ENCODE data around the gene CWH43.
"Not testable (repeated sequence)": the region's sequence is repeated elsewhere in the genome, so short reads cannot be mapped to it uniquely, and the experiment has no call there.

CWH43 gene

GRCh38 chr4:48985976-48986653 is at the start of gene CWH43:
TSS of gene CWH43 (plus strand) at chr4:48986275. CDS start at chr4:48986430, 155 bp downstream.
- DNase-seq (ENCODE audit: low spot score) = no peak

GRCh38 chr4:48937033-48937432 is 49.0 kb upstream of the CWH43 start:
- DNase-seq (ENCODE audit: low spot score) = no peak

GRCh38 chr4:48938831-48939230 is 47.2 kb upstream of the CWH43 start:
- no peak for DNase-seq (ENCODE audit: low spot score)

DNA sequence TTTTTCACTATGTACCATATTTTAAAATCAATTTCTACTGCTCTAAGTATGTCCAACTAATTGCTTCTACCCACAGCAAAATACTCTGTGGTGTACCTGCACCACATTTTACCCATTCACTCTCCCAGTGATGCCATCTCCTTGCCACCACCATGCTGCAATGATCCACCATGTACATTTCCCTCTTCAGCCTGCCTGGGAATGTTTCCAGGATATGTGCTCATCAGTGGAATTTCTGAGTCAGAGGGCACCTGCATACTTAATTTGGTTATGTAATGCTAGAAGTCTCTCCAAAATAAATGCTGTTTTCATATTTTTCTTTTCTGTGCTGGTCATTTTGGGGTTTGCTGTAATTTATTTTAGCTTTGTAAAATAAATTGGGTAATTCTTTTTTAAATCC is 46.3 kb upstream of the CWH43 start:
- no peak for DNase-seq (ENCODE audit: low spot score)

GRCh38 chr4:48943387-48943786 is 42.7 kb upstream of the CWH43 start:
- no peak for DNase-seq (ENCODE audit: low spot score)

GRCh38 chr4:48944252-48944651 is 41.8 kb upstream of the CWH43 start:
- DNase-seq (ENCODE audit: low spot score) = no peak

GRCh38 chr4:48944756-48945241 is 41.3 kb upstream of the CWH43 start:
- no peak for DNase-seq (ENCODE audit: low spot score)

DNA sequence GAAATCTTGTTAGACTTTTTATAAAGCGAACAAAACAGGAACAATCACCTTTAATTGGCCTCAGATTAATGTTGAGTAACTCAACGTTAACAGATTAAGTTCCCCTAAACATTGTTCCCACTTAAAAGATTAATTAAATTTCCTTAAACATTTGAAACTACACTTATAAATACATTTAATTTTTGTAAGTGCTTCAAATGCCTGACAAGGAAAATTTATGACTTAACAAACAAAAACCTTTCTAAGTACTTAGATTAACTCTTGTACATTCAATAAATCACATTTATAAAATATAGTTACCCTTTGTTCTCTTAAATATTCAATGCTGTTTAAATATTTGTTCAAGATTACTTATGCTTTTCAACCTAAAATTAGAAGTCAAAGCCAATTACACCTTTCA is 40.1 kb upstream of the CWH43 start:
- DNase-seq (ENCODE audit: low spot score) = no peak

GRCh38 chr4:48947731-48948130 is 38.3 kb upstream of the CWH43 start:
- DNase-seq (ENCODE audit: low spot score) = no peak

DNA sequence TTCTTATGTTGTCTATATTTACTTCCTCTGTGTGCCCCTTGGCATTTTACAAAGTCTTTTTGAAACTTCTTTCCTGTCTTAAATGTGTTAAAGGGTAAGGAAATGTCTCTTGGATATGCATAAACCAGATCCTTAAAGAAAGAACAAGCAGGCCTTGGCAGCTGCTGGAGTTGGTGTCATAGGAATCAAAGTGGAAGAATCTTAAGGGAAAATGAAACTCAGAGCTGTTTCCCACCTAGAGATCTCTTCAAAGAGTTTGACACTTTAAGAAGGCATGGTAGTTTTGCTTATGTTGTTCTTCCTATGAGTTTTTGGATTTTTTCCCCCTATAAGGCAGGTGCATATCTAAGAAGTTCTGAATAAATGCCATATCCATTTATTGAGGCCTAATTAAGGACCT is 37.0 kb upstream of the CWH43 start:
- no peak for DNase-seq (ENCODE audit: low spot score)

DNA sequence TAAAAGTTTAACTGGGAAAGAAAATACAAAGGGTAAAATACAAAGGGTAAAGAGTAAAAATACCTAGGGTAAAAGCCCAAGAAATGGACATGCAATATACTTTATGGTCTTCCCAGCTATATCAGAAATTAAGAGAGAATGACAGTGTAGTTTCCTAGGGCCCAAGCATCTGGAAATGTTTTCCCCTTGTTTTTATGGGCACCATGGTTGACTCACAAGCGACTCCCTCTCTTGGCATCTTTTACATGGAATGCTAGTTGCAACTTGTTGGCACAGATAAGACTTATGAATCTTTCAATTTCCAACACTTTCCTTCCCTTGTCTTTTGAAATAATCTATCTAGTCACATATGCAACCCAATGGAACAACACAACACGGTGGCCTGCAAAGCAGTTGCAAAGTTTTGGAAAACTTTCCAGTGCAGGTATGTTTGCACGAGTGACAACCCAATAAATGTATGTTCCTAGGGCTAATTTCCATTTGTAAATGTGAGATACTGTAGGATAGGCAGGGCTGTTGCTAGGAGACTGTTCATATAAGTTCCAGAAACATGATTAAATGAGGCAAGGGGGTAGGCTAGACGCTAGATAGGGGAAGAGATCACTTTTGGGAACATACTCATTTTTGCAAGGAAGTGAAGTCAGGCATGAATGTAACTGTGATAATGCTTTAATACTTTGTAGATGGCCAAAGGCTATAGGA is 36.4 kb upstream of the CWH43 start:
- DNase-seq (ENCODE audit: low spot score) = no peak

GRCh38 chr4:48954314-48954713 is 31.8 kb upstream of the CWH43 start:
- no peak for DNase-seq (ENCODE audit: low spot score)

DNA sequence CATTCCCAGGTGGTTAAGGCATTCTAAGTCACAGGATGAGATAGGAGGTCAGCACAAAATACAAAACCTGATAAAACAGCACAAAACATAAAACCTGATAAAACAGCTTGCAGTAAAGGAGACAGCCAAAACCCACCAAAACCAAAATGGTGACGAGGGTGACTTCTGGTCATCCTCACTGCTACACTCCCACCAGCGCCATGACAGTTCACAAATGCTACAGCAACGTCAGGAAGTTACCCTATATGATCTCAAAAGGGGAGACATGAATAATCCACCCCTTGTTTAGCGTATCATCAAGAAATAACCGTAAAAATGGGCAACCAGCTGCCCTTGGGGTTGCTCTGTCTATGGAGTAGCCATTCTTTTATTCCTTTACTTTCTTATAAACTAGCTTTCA is 28.7 kb upstream of the CWH43 start:
- DNase-seq (ENCODE audit: low spot score) = not testable (repeated sequence)

DNA sequence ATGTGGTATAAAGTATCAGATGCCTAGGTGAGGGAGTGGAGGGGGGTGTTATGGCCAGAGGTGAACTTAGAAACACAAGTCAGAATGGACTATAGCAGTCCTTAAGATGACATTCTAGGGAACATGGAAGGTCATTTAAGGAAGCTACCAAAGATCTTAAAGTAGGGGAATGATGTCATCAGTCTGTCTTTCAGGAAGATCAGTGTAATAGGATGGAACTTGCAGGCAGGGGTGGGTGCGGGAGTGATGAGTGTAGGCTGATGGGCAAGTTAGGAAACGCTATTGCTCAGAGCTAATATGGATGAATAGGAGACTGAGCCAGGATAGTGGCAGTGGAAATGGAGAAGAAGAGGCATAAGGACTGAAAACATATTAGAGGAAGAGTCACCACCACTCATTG is 27.5 kb upstream of the CWH43 start:
- DNase-seq (ENCODE audit: low spot score) = no peak

DNA sequence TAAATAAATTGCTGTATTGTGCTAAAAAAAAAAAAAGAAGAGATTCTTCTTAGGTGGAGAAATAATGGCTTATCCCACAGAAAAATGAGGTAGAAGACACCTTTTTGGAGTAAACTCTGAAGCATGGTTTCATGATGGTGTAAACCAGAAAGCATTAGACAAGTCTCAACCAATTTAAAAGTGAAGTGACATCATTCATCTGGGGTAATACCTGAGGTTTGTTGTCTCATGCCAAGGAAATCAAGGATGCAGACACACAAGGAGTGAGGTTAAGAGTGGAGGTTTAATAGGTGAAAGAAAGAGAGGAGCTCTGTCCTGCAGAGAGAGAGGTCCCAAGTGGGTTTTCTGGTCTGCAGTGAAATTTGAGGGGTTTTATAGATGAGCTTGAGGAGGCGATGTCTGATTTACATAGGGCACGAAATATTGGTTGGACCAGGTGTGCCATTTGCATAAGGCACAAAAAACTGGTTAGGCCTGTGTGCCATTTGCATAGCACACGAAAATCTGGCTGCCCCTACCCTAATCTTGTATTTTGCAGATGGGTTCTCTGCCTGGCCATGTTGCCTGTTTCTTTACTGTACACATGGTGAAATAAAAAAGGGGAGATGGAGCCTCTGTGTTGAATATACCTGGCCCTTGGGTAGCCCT is 25.0 kb upstream of the CWH43 start:
- no peak for DNase-seq (ENCODE audit: low spot score)

GRCh38 chr4:48962636-48963035 is 23.4 kb upstream of the CWH43 start:
- DNase-seq (ENCODE audit: low spot score) = no peak

DNA sequence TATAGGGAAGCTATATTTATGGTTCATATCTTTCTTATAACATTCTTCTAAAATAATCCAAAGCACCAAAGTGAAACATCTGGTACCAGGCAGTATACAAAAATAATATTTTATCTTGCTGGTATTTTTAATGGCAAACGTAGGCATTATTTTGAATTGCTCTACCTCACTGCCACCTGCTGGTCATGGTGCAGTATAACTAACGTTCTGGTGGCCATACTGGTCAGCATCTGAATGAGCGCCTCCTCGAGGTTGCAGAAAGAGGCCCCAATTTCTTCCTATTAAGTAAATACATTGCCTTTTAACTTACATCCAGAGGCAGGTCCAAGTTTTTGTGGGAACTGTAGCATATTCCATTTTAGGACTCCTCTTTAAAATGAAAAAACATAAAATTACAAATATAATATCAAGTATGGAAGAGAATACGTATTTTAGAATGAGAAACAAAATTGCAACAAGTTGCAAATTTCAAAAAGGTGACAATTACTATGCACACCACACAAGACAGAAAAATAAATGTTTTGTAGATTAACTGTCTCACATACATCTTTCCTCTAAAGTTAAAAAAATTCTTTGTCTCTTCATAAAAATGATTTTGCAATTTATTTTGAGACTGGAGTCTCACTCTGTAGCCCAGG is 22.9 kb upstream of the CWH43 start:
- DNase-seq (ENCODE audit: low spot score) = peak; percentile 53

GRCh38 chr4:48967101-48967500 is 19.0 kb upstream of the CWH43 start:
- no peak for DNase-seq (ENCODE audit: low spot score)

DNA sequence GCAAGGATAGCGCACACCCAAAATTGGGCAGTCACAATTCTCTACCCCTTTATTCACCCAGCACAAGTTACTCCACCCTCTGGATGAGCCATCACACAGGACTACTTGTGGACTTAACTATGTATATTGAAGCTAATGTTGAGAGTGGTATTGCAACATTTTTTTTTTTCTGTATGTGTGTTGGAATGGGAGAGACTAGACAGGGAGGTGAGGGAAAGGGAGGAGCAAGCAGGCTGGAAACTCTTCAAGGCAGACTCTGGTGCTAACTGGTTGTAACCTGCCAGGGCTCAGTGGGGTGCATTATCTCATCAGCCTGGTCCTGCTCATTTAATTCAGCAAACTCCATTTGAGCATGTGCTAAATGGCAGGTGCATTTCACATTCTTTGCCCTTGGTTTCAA is 18.4 kb upstream of the CWH43 start:
- no peak for DNase-seq (ENCODE audit: low spot score)

DNA sequence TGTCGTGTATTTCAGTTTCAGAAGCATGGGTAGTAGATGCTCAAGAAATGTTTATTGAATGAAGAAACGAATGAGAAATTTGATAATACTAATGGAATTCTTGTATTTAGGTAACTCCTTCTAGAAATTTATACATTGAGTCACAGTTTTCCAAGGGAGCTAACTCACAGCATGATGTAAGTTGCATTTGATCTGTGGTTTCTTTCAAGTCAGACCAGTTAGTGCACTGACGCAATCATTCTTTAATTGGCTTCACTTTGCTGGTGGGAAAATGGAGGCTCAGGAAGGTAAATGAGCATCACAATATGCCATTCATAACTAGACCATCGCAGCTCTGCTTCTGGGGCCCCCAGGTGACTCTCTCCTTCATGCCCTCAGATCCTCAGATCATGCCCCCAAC is 17.3 kb upstream of the CWH43 start:
- no peak for DNase-seq (ENCODE audit: low spot score)

DNA sequence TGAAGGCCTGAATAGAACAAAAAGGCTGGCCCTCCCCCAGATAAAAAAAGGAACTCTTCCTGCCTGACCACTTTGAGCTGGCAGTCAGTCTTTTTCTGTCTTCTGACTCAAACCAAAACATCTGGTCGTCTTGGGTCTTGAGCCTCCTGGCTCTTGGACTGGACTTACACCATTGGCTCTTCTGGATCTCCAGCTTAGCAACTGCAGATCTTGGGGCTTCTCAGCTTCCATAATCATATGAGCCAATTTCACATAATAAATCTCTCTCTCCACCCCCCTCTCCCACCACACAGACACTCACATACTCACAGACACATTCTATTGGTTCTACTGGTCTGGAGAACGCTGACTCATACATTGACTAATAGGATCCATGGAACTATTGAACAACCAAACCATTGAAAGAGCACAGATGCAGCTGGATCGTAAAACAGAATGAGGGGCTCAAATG is 15.6 kb upstream of the CWH43 start:
- no peak for DNase-seq (ENCODE audit: low spot score)

- no peak for DNase-seq (ENCODE audit: low spot score)
These were observed 11.0 kb upstream of the CWH43 start for GRCh38 chr4:48974979-48975640.
